HEK293 (cell line): ENCODE results near the gene KRT8.

Experiments
- CTCF ChIA-PET: fragments of 350-600 bp; formaldehyde crosslinking; extraction: SDS; loops from one replicate; lab custom pipeline; 2021; ENCODE audit warnings: antibody characterized with exemption; lab: Yijun Ruan, JAX
- POLR2A ChIA-PET: fragments of 300-600 bp; formaldehyde crosslinking; extraction: SDS; loops from one replicate; lab custom pipeline; 2020; ENCODE audit warnings: antibody characterized with exemption, inconsistent platforms; lab: Yijun Ruan, JAX
- H3K27ac ChIP-seq: fragments of 200-500 bp; sonication (Bioruptor generic); 2 replicates; pipeline ENCODE4 v1.5.1; 2014; ENCODE audit warnings: low read depth, low read length, control low read depth, inconsistent platforms; ENCODE audit errors: extremely low read depth
- H3K36me3 ChIP-seq, 2 experiments: fragments of 200-500 bp in 1 of 2; sonication (Bioruptor generic) in 1 of 2; 1 replicate in 1 of 2; 2 replicates in 1 of 2; pipeline ENCODE4 v1.5.1; 2014 to 2017; ENCODE audit warnings: inconsistent platforms in 2 of 2, low read length in 2 of 2; ENCODE audit not compliant: control insufficient read depth in 2 of 2, insufficient read depth in 1 of 2
- H3K4me1 ChIP-seq: fragments of 200-500 bp; sonication (Bioruptor generic); 2 replicates; pipeline ENCODE4 v1.5.1; 2014; ENCODE audit warnings: mild to moderate bottlenecking, low read length, inconsistent platforms; ENCODE audit not compliant: control insufficient read depth, insufficient read depth
- H3K4me3 ChIP-seq: 2 replicates; pipeline ENCODE4 v1.5.1; 2011; ENCODE audit warnings: low read depth, mild to moderate bottlenecking, control low read depth, low read length, moderate library complexity
- H3K9me3 ChIP-seq: fragments of 200-500 bp; sonication (Bioruptor generic); 2 replicates; pipeline ENCODE4 v1.5.1; 2014; ENCODE audit warnings: low read depth, low read length, inconsistent platforms; ENCODE audit not compliant: control insufficient read depth, insufficient read depth
- CTCF ChIP-seq: fragments of 450-650 bp; formaldehyde crosslinking; IDR thresholded peaks from 2 replicates; pipeline ENCODE4 v1.5.1; 2016; ENCODE audit warnings: missing biosample characterization, missing genetic modification characterization
- KLF17 ChIP-seq: fragments of 450-650 bp; formaldehyde crosslinking; IDR thresholded peaks from 2 replicates; pipeline ENCODE4 v1.5.1; 2016; ENCODE audit warnings: missing biosample characterization, missing genetic modification characterization
- KLF9 ChIP-seq: fragments of 450-650 bp; formaldehyde crosslinking; IDR thresholded peaks from 2 replicates; pipeline ENCODE4 v1.5.1; 2016; ENCODE audit warnings: missing biosample characterization, missing genetic modification characterization, low read depth
- MZF1 ChIP-seq: fragments of 450-650 bp; formaldehyde crosslinking; IDR thresholded peaks from 2 replicates; pipeline ENCODE4 v1.5.1; 2017; ENCODE audit warnings: missing biosample characterization, missing genetic modification characterization, borderline replicate concordance
- PRDM10 ChIP-seq: fragments of 450-650 bp; formaldehyde crosslinking; IDR thresholded peaks from 2 replicates; pipeline ENCODE4 v1.5.1; 2016; ENCODE audit warnings: missing biosample characterization, missing genetic modification characterization
- SALL2 ChIP-seq: fragments of 450-650 bp; formaldehyde crosslinking; IDR thresholded peaks from 2 replicates; pipeline ENCODE4 v1.5.0; 2017; ENCODE audit warnings: missing biosample characterization, mild to moderate bottlenecking, missing genetic modification characterization, borderline replicate concordance
- SP2 ChIP-seq: fragments of 450-650 bp; formaldehyde crosslinking; IDR thresholded peaks from 2 replicates; pipeline ENCODE4 v1.5.1; 2016; ENCODE audit warnings: missing biosample characterization, missing genetic modification characterization
- YY2 ChIP-seq: fragments of 450-650 bp; formaldehyde crosslinking; IDR thresholded peaks from 2 replicates; pipeline ENCODE4 v1.5.1; 2016; ENCODE audit warnings: missing biosample characterization, missing genetic modification characterization
- ZBTB1 ChIP-seq: fragments of 450-650 bp; formaldehyde crosslinking; IDR thresholded peaks from 2 replicates; pipeline ENCODE4 v1.5.1; 2016; ENCODE audit warnings: missing biosample characterization, missing genetic modification characterization
- ZBTB20 ChIP-seq: fragments of 450-650 bp; formaldehyde crosslinking; IDR thresholded peaks from 2 replicates; pipeline ENCODE4 v1.5.1; 2016; ENCODE audit warnings: missing biosample characterization, missing genetic modification characterization
- ZBTB44 ChIP-seq: fragments of 450-650 bp; IDR thresholded peaks from 2 replicates; pipeline ENCODE4 v1.5.1; 2018; ENCODE audit warnings: missing biosample characterization, mild to moderate bottlenecking, missing genetic modification characterization
- ZBTB48 ChIP-seq: fragments of 450-650 bp; formaldehyde crosslinking; IDR thresholded peaks from 2 replicates; pipeline ENCODE4 v1.5.1; 2016; ENCODE audit warnings: missing biosample characterization, missing genetic modification characterization
- ZIC2 ChIP-seq: fragments of 450-650 bp; formaldehyde crosslinking; IDR thresholded peaks from 2 replicates; pipeline ENCODE4 v1.5.1; 2016; ENCODE audit warnings: missing biosample characterization, missing genetic modification characterization
- ZNF112 ChIP-seq: fragments of 450-650 bp; formaldehyde crosslinking; IDR thresholded peaks from 2 replicates; pipeline ENCODE4 v1.5.0; 2017; ENCODE audit warnings: missing biosample characterization, missing genetic modification characterization
- ZNF214 ChIP-seq: fragments of 450-650 bp; formaldehyde crosslinking; IDR thresholded peaks from 2 replicates; pipeline ENCODE4 v1.5.1; 2017; ENCODE audit warnings: missing biosample characterization, mild to moderate bottlenecking, missing genetic modification characterization, borderline replicate concordance
- ZNF221 ChIP-seq: fragments of 450-650 bp; formaldehyde crosslinking; IDR thresholded peaks from 2 replicates; pipeline ENCODE4 v1.5.1; 2017; ENCODE audit warnings: missing biosample characterization, missing genetic modification characterization, borderline replicate concordance
- ZNF248 ChIP-seq: fragments of 450-650 bp; formaldehyde crosslinking; IDR thresholded peaks from 2 replicates; pipeline ENCODE4 v1.5.1; 2017; ENCODE audit warnings: missing biosample characterization, missing genetic modification characterization
- ZNF341 ChIP-seq: fragments of 450-650 bp; formaldehyde crosslinking; IDR thresholded peaks from 2 replicates; pipeline ENCODE4; 2016; ENCODE audit warnings: low read depth, missing biosample characterization, missing genetic modification characterization
- ZNF423 ChIP-seq: fragments of 450-650 bp; formaldehyde crosslinking; IDR thresholded peaks from 2 replicates; pipeline ENCODE4 v1.5.1; 2016; ENCODE audit warnings: missing biosample characterization, missing genetic modification characterization
- ZNF449 ChIP-seq: fragments of 450-650 bp; formaldehyde crosslinking; IDR thresholded peaks from 2 replicates; pipeline ENCODE4 v1.5.1; 2017; ENCODE audit warnings: missing biosample characterization, mild to moderate bottlenecking, missing genetic modification characterization, moderate library complexity
- ZNF510 ChIP-seq: fragments of 450-650 bp; formaldehyde crosslinking; IDR thresholded peaks from 2 replicates; pipeline ENCODE4 v1.5.1; 2018; ENCODE audit warnings: mild to moderate bottlenecking, missing genetic modification characterization, missing biosample characterization; ENCODE audit not compliant: insufficient replicate concordance
- ZNF560 ChIP-seq: fragments of 450-650 bp; formaldehyde crosslinking; IDR thresholded peaks from 2 replicates; pipeline ENCODE4 v1.5.1; 2017; ENCODE audit warnings: missing biosample characterization, missing genetic modification characterization, borderline replicate concordance
- ZNF571 ChIP-seq: fragments of 450-650 bp; formaldehyde crosslinking; IDR thresholded peaks from 2 replicates; pipeline ENCODE4 v1.5.0; 2017; ENCODE audit warnings: missing biosample characterization, missing genetic modification characterization
- ZNF596 ChIP-seq: fragments of 450-650 bp; IDR thresholded peaks from 2 replicates; pipeline ENCODE4 v1.5.0; 2018; ENCODE audit warnings: missing biosample characterization, mild to moderate bottlenecking, missing genetic modification characterization, moderate library complexity
- ZNF600 ChIP-seq: fragments of 450-650 bp; formaldehyde crosslinking; IDR thresholded peaks from 2 replicates; pipeline ENCODE4 v1.5.1; 2016; ENCODE audit warnings: missing biosample characterization, missing genetic modification characterization
- ZNF664 ChIP-seq: fragments of 450-650 bp; formaldehyde crosslinking; IDR thresholded peaks from 2 replicates; pipeline ENCODE4 v1.5.1; 2016; ENCODE audit warnings: missing biosample characterization, missing genetic modification characterization
- ZNF791 ChIP-seq: fragments of 450-650 bp; formaldehyde crosslinking; IDR thresholded peaks from 2 replicates; pipeline ENCODE4 v1.5.1; 2016; ENCODE audit warnings: missing biosample characterization, missing genetic modification characterization
- ZXDB ChIP-seq: fragments of 450-650 bp; formaldehyde crosslinking; IDR thresholded peaks from 2 replicates; pipeline ENCODE4 v1.5.1; 2016; ENCODE audit warnings: missing biosample characterization, missing genetic modification characterization

KRT8 gene

GRCh38 chr12:52945389-52946232 lies 40.7 kb upstream of the KRT8 start:
- CTCF ChIA-PET = interaction anchor here (0.6 to 5.4 kb wide), 9 partner anchors 19 to 66 kb away, joined by 3 to 32 read pairs (median 6); partner anchors contain the start of gene KRT8
- Histone ChIP-seq H3K9me3 (no peaks in the 10 kb centered on the region), H3K4me1 (peaks cover 7% of the 10 kb centered on the region; the same call in 1 of the 2 replicates), H3K36me3 (peaks cover 0 to 6% of the 10 kb centered on the region in 2 experiments; a peak in 1 of 3 replicates), H3K27ac (no peak overlapping the region), H3K4me3 (peak overlapping the region; percentile 0; the same call in 1 of the 2 replicates)
- POLR2A ChIA-PET = interaction anchor here (0.6 to 7.7 kb wide), 15 partner anchors 11 to 102 kb away, joined by 3 to 202 read pairs (median 4); partner anchors contain the start of genes EIF4B and KRT8
- TF ChIP-seq SP2 = no peak
- TF ChIP-seq CTCF = no peak
- TF ChIP-seq ZBTB20 = peak; percentile 36
- TF ChIP-seq ZNF221 (tag by site-specific recombination) = no peak
- no peak for TF ChIP-seq ZXDB (tag by site-specific recombination)
- TF ChIP-seq ZNF449 (tag by site-specific recombination) = no peak
- peak; percentile 38; the same call in 1 of the 2 replicates for TF ChIP-seq ZIC2 (tag by site-specific recombination)
- TF ChIP-seq MZF1 (tag by site-specific recombination) = peak; percentile 51; the same call in 1 of the 2 replicates
- no peak for TF ChIP-seq KLF9 (tag by site-specific recombination)
- no peak for TF ChIP-seq ZNF248 (tag by site-specific recombination)
- no peak for TF ChIP-seq ZNF571 (tag by site-specific recombination)
- no peak for TF ChIP-seq ZBTB48 (tag by site-specific recombination)
- TF ChIP-seq ZNF341 (tag by site-specific recombination) = peak; percentile 95
- no peak for TF ChIP-seq ZBTB44 (tag by site-specific recombination)
- no peak for TF ChIP-seq ZNF664 (tag by site-specific recombination)
- TF ChIP-seq ZBTB1 (tag by site-specific recombination) = no peak
- TF ChIP-seq YY2 (tag by site-specific recombination) = no peak
- no peak for TF ChIP-seq ZNF112 (tag by site-specific recombination)
- TF ChIP-seq PRDM10 = no peak
- TF ChIP-seq ZNF510 (tag by site-specific recombination) = no peak
- no peak for TF ChIP-seq ZNF214
- TF ChIP-seq SALL2 (tag by site-specific recombination) = no peak
- TF ChIP-seq ZNF423 (tag by site-specific recombination) = no peak
- TF ChIP-seq ZNF560 (tag by site-specific recombination) = no peak
- TF ChIP-seq ZNF600 (tag by site-specific recombination) = 0 out of 2 replicates have a peak, but pooled peaks have one; percentile 21
- no peak for TF ChIP-seq ZNF596 (tag by site-specific recombination)
- TF ChIP-seq ZNF791 = no peak
- peak; percentile 65; the same call in 1 of the 2 replicates for TF ChIP-seq KLF17
